ENCODE measurements around the gene MND1. TPM values are rescaled to one million over a fixed set of nuclear protein-coding genes. Genes with fewer than 3 reads are reported as not detected.

The MND1 gene
- total and polyA plus RNA-seq, 2 of the 8 experiments (the other 6 are each of a cell fraction or from before 2014, with no cell fraction given): 4.4 to 26.2 TPM

DNA sequence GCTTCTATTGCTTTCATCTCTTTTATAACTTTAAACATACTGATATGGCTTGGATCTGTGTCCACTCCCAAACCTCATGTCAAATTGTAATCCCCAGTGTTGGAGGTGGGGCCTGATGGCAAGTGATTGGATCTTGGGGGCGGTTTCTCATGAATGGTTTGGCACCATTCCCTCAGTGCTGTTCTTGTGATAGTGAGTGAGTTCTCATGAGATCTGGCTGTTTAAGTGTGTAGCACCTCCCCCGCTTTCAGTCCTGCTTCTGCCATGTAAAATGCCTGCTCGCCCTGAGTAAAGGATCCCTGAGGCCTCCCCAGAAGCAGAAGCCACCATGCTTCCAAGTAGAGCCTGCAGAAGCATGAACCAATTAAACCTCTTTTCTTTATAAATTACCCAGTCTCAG is 17.7 kb downstream of the MND1 start:
- Histone ChIP-seq H3K56ac (replicated peaks; ENCODE audit: insufficient read length, low read depth, low read length) (no peak overlapping the region), H3K79me1 (ENCODE audit: low read depth, low read length) (no peaks in the 10 kb centered on the region), H3K79me2 (ENCODE audit: control insufficient read depth in 1 of 2, insufficient read depth in 2 of 2, low read length in 2 of 2) (no peaks in the 10 kb centered on the region), H2BK12ac (ENCODE audit: low read depth, low read length) (no peak overlapping the region), H4K5ac (ENCODE audit: insufficient read length, low read depth, low read length) (no peak overlapping the region), H4K20me1 (replicated peaks in 1 of 2; ENCODE audit: control insufficient read depth in 1 of 2, insufficient read depth in 2 of 2, low read length in 2 of 2) (peaks cover 0 to 2% of the 10 kb centered on the region in 2 experiments), H4K8ac (ENCODE audit: extremely low read depth, insufficient read depth, low read length) (no peak overlapping the region), H2BK120ac (replicated peaks; ENCODE audit: low read depth, low read length) (no peak overlapping the region), H4K91ac (replicated peaks; ENCODE audit: insufficient read length, low read length) (no peak overlapping the region), H3K4ac (replicated peaks; ENCODE audit: insufficient read length, low read depth, low read length) (no peak overlapping the region), H3K4me2 (ENCODE audit: insufficient read depth in 1 of 2, low read depth in 2 of 2, low read length in 2 of 2) (no peak overlapping the region), H3K4me1 (replicated peaks in 1 of 4; ENCODE audit: control insufficient read depth in 3 of 4, insufficient read depth in 4 of 4, low read length in 3 of 4) (no peaks in the 10 kb centered on the region), H2BK5ac (ENCODE audit: low read depth, low read length) (no peak overlapping the region), H3K9me3 (ENCODE audit: insufficient read depth in 2 of 2, low read depth in 1 of 2, low read length in 1 of 2) (no peaks in the 10 kb centered on the region), H2AFZ (ENCODE audit: low read length) (no peak overlapping the region), H2BK20ac (ENCODE audit: low read length) (no peak overlapping the region), H3K27me3 (replicated peaks in 1 of 4; ENCODE audit: control insufficient read depth in 3 of 4, extremely low read depth in 1 of 4, insufficient read depth in 3 of 4, low read length in 3 of 4) (no peaks in the 10 kb centered on the region), H3K9ac (replicated peaks in 1 of 4; ENCODE audit: extremely low read depth in 1 of 4, low read depth in 3 of 4, low read length in 3 of 4) (no peak overlapping the region), H3K23me2 (ENCODE audit: low read depth, low read length) (no peaks in the 10 kb centered on the region; the same call in 1 of the 2 replicates), H3K23ac (ENCODE audit: insufficient read length) (no peak overlapping the region), H3K27ac (ENCODE audit: low read depth, low read length) (no peak overlapping the region), H2BK15ac (ENCODE audit: low read length) (no peak overlapping the region), H3K18ac (ENCODE audit: extremely low read depth, low read length) (no peak overlapping the region), H3K4me3 (ENCODE audit: extremely low read depth in 1 of 4, insufficient read depth in 2 of 4, low read depth in 3 of 4, low read length in 4 of 4) (no peak overlapping the region), H2AK5ac (ENCODE audit: low read depth, low read length) (no peak overlapping the region), H3K14ac (ENCODE audit: insufficient read length) (no peak overlapping the region), H3K36me3 (ENCODE audit: control insufficient read depth in 2 of 4, insufficient read depth in 4 of 4, low read length in 3 of 4) (peaks cover 0 to 12% (median 7%) of the 10 kb centered on the region in 4 experiments; a peak in 4 of 8 replicates)
- WGBS, 2 experiments (ENCODE audit: extremely low coverage in 1 of 2, insufficient coverage in 1 of 2, insufficient read length in 1 of 2, insufficient replicate concordance in 2 of 2, low coverage in 1 of 2, low lambda C conversion rate in 2 of 2, missing lambda C conversion rate in 1 of 2): 94% methylated on average over 3 of the region's 3 CpGs; no CpG with 5 or more reads in 1 of the 2 experiments
- no peak for DNase-seq (ENCODE audit: low read depth in 1 of 2, low spot score in 2 of 2)
- CTCF ChIA-PET (ENCODE audit: partially characterized antibody): interaction anchor here (0.6 to 1.3 kb wide), 5 partner anchors 26 to 721 kb away, joined by 3 to 7 read pairs (median 3); no protein-coding TSS in a partner anchor
- POLR2A ChIA-PET (ENCODE audit: partially characterized antibody): interaction anchor here (0.7 kb wide), 1 partner anchor 247 kb away, joined by 3 read pairs; no protein-coding TSS in a partner anchor
- no peak for FAIRE-seq
- no peak for TF ChIP-seq FOSL1 (IDR thresholded peaks at IDR 0.05; ENCODE audit: insufficient read depth, low read depth, low read length)
- TF ChIP-seq GTF2F1 (IDR thresholded peaks at IDR 0.05; ENCODE audit: borderline replicate concordance, low read depth, low read length): no peak
- no peak for TF ChIP-seq BACH1 (IDR thresholded peaks at IDR 0.05; ENCODE audit: low read length)
- TF ChIP-seq MAFK (IDR thresholded peaks at IDR 0.05; ENCODE audit: low read depth, low read length): no peak
- no peak for TF ChIP-seq CTBP2 (IDR thresholded peaks at IDR 0.05; ENCODE audit: borderline replicate concordance, insufficient read depth, insufficient read length, low read length)
- no peak for TF ChIP-seq GABPA (IDR thresholded peaks at IDR 0.05; ENCODE audit: borderline replicate concordance, insufficient read depth, low read length)
- no peak for TF ChIP-seq SP1 (IDR thresholded peaks at IDR 0.05; ENCODE audit: low read depth, low read length)
- TF ChIP-seq SUZ12 (IDR thresholded peaks at IDR 0.05; ENCODE audit: low read length): no peak
- TF ChIP-seq EGR1 (IDR thresholded peaks at IDR 0.05; ENCODE audit: borderline replicate concordance, low read depth, low read length): no peak
- TF ChIP-seq RXRA (IDR thresholded peaks at IDR 0.05; ENCODE audit: insufficient read depth, low read depth, low read length): no peak
- no peak for TF ChIP-seq CEBPB (IDR thresholded peaks at IDR 0.05; ENCODE audit: low read depth, low read length)
- TF ChIP-seq BCL11A (IDR thresholded peaks at IDR 0.05; ENCODE audit: low read depth in 2 of 2, low read length in 2 of 2): no peak
- no peak for TF ChIP-seq JUND (IDR thresholded peaks at IDR 0.05; ENCODE audit: low read length)
- no peak for TF ChIP-seq HDAC2 (IDR thresholded peaks at IDR 0.05; ENCODE audit: borderline replicate concordance in 1 of 2, low read depth in 2 of 2, low read length in 2 of 2)
- TF ChIP-seq CREB1 (IDR thresholded peaks at IDR 0.05): no peak

Measured in H1 (cell line).